SK-N-SH (cell line): Measurements from ENCODE around the gene RTN4. TPM values are rescaled to one million over a fixed set of nuclear protein-coding genes. Genes with fewer than 3 reads are reported as not detected.

Experiments used
- CTCF ChIA-PET: fragments of 300-600, 350-600 bp; formaldehyde crosslinking; extraction: SDS; loops from one replicate; lab custom pipeline; 2021; lab: Yijun Ruan, JAX
- POLR2A ChIA-PET: fragments of 350-600 bp; sonication (Branson Sonifier 250); formaldehyde crosslinking; extraction: SDS; loops from one replicate; lab custom pipeline; 2020; ENCODE audit warnings: antibody characterized with exemption, inconsistent platforms; lab: Yijun Ruan, JAX
- DNase-seq: peaks from one replicate; pipeline ENCODE4 v3.0.0; 2012
- H2AFZ ChIP-seq: fragments of 200-600 bp; sonication (generic); 2 replicates; pipeline ENCODE4 v1.8.1; 2016; ENCODE audit warnings: antibody characterized with exemption, mild to moderate bottlenecking, low read depth
- H3F3A ChIP-seq: fragments of 200-600 bp; sonication (generic); replicated peaks from 2 replicates; pipeline ENCODE3; 2016; ENCODE audit warnings: antibody characterized with exemption, mild to moderate bottlenecking; ENCODE audit not compliant: insufficient read depth
- H3K27ac ChIP-seq, 2 experiments: fragments of 200-500 bp in 1 of 2; fragments of 200-600 bp in 1 of 2; sonication (Bioruptor generic) in 1 of 2; sonication (generic), shearing (Covaris generic) in 1 of 2; 2 replicates each; pipeline versions ENCODE4 v1.5.1 to v1.6.1; 2014 to 2016; ENCODE audit warnings: low read depth in 2 of 2, inconsistent platforms in 1 of 2, low read length in 1 of 2, mild to moderate bottlenecking in 1 of 2, mixed read lengths in 1 of 2
- H3K27me3 ChIP-seq: fragments of 200-600 bp; sonication (generic), shearing (Covaris generic); 2 replicates; pipeline ENCODE4 v1.6.1; 2016; ENCODE audit warnings: mixed run types; ENCODE audit not compliant: insufficient read depth
- H3K36me3 ChIP-seq, 2 experiments: fragments of 200-500 bp in 1 of 2; fragments of 200-600 bp in 1 of 2; sonication (Bioruptor generic) in 1 of 2; sonication (generic) in 1 of 2; replicated peaks in 1 of 2; 2 replicates each; pipeline versions ENCODE3 to v1.5.1; 2014 to 2016; ENCODE audit warnings: low read length in 1 of 2, mild to moderate bottlenecking in 1 of 2; ENCODE audit not compliant: insufficient read depth in 2 of 2, control insufficient read depth in 1 of 2
- H3K4me1 ChIP-seq, 2 experiments: fragments of 200-500 bp in 1 of 2; fragments of 200-600 bp in 1 of 2; sonication (Bioruptor generic) in 1 of 2; sonication (generic), shearing (Covaris generic) in 1 of 2; 2 replicates each; pipeline versions ENCODE4 v1.5.1 to v1.6.1; 2014 to 2016; ENCODE audit warnings: low read depth in 1 of 2, low read length in 1 of 2, mixed run types in 1 of 2; ENCODE audit not compliant: insufficient read depth in 2 of 2, control insufficient read depth in 1 of 2
- H3K4me2 ChIP-seq: fragments of 200-600 bp; sonication (generic), shearing (Covaris generic); 2 replicates; pipeline ENCODE4 v1.6.1; 2017; ENCODE audit warnings: mixed run types
- H3K4me3 ChIP-seq, 2 experiments: fragments of 200-500 bp in 1 of 2; fragments of 200-600 bp in 1 of 2; sonication (Bioruptor generic) in 1 of 2; sonication (generic), shearing (Covaris generic) in 1 of 2; 2 replicates each; pipeline versions ENCODE4 v1.5.1 to v1.8.1; 2014 to 2016; ENCODE audit warnings: low read depth in 2 of 2, inconsistent platforms in 1 of 2, low read length in 1 of 2, mild to moderate bottlenecking in 1 of 2, mixed read lengths in 1 of 2, moderate library complexity in 1 of 2
- H3K79me2 ChIP-seq: fragments of 200-600 bp; sonication (generic); 2 replicates; pipeline ENCODE4 v1.8.1; 2017; ENCODE audit warnings: mild to moderate bottlenecking; ENCODE audit not compliant: insufficient read depth
- H3K9ac ChIP-seq: fragments of 200-600 bp; sonication (generic); 2 replicates; pipeline ENCODE4 v1.6.1; 2017; ENCODE audit warnings: mixed run types
- H3K9me2 ChIP-seq: fragments of 200-600 bp; sonication (generic); 2 replicates; pipeline ENCODE4 v1.6.1; 2017; ENCODE audit warnings: mixed run types
- H3K9me3 ChIP-seq: fragments of 200-600 bp; sonication (generic); 2 replicates; pipeline ENCODE4 v1.6.1; 2017; ENCODE audit warnings: mixed run types, mild to moderate bottlenecking, moderate library complexity
- H4K20me1 ChIP-seq: fragments of 200-600 bp; sonication (generic); 2 replicates; pipeline ENCODE4 v1.6.1; 2017; ENCODE audit warnings: mild to moderate bottlenecking, mixed run types; ENCODE audit not compliant: insufficient read depth
- CHD2 ChIP-seq: fragments of 150-350 bp; IDR thresholded peaks from 2 replicates; pipeline ENCODE4 v1.6.1; 2018; ENCODE audit warnings: low read length; ENCODE audit not compliant: partially characterized antibody
- EZH2phosphoT487 ChIP-seq: fragments of 200-600 bp; sonication (generic); IDR thresholded peaks from 2 replicates; pipeline ENCODE4 v1.6.1; 2017; ENCODE audit warnings: low read depth, mixed run types, mild to moderate bottlenecking, antibody characterized with exemption, moderate library complexity, borderline replicate concordance
- JUND ChIP-seq: IDR thresholded peaks from 2 replicates; pipeline ENCODE4 v1.4.0; 2012
- MXI1 ChIP-seq: IDR thresholded peaks from 2 replicates; pipeline ENCODE4 v1.6.1; 2012; ENCODE audit warnings: mild to moderate bottlenecking, low read depth, low read length, improper control_type of control experiment
- NFIC ChIP-seq: IDR thresholded peaks from 2 replicates; pipeline ENCODE4 v1.4.0; 2012; ENCODE audit warnings: borderline replicate concordance
- NRF1 ChIP-seq: IDR thresholded peaks from 2 replicates; pipeline ENCODE4 v1.6.1; 2012; ENCODE audit warnings: low read depth, mild to moderate bottlenecking, low read length
- SIN3A ChIP-seq: IDR thresholded peaks from 2 replicates; pipeline ENCODE4 v1.6.1; 2012; ENCODE audit warnings: low read depth, mild to moderate bottlenecking, low read length, moderate library complexity, borderline replicate concordance
- SMC3 ChIP-seq: IDR thresholded peaks from 2 replicates; pipeline ENCODE4 v1.6.1; 2012; ENCODE audit warnings: low read depth, low read length, improper control_type of control experiment
- YY1 ChIP-seq: IDR thresholded peaks from 2 replicates; pipeline ENCODE4 v1.4.0; 2012; ENCODE audit warnings: low read depth, mild to moderate bottlenecking
- WGBS: methylation state at CpG from one replicate; pipeline ENCODE4 v1.1.6; 2017; ENCODE audit warnings: low lambda C conversion rate; 5-methylcytosine and 5-hydroxymethylcytosine counted together
- polyA plus RNA-seq, 3 experiments: library from polyadenylated mRNA; depleted of rRNA; stranded (reverse); fragments of >200 nt; gene quantifications; 2 replicates each; pipeline ENCODE4 v1.2.3, GENCODE V29; 2012
- TF ChIP-seq, protein P1 (sequence below): fragments of 150-350 bp; IDR thresholded peaks from 2 replicates; pipeline ENCODE4 v1.6.1; 2017; ENCODE audit warnings: antibody characterized with exemption, low read length, low read depth, borderline replicate concordance
- TF ChIP-seq, protein P2 (sequence below): fragments of 150-350 bp; IDR thresholded peaks from 2 replicates; pipeline ENCODE4 v1.6.1; 2016; ENCODE audit warnings: mild to moderate bottlenecking, low read depth, low read length
- TF ChIP-seq, protein P3 (sequence below): IDR thresholded peaks from 2 replicates; pipeline ENCODE4 v1.4.0; 2012; ENCODE audit warnings: low read depth, borderline replicate concordance
- TF ChIP-seq, protein P4 (sequence below): IDR thresholded peaks from 2 replicates; pipeline ENCODE4 v1.6.1; 2012; ENCODE audit warnings: mild to moderate bottlenecking, low read depth, low read length, moderate library complexity

The RTN4 gene
- polyA plus RNA-seq, 1 of the 3 experiments (the other 2 are of a cell fraction): 315 TPM

DNA sequence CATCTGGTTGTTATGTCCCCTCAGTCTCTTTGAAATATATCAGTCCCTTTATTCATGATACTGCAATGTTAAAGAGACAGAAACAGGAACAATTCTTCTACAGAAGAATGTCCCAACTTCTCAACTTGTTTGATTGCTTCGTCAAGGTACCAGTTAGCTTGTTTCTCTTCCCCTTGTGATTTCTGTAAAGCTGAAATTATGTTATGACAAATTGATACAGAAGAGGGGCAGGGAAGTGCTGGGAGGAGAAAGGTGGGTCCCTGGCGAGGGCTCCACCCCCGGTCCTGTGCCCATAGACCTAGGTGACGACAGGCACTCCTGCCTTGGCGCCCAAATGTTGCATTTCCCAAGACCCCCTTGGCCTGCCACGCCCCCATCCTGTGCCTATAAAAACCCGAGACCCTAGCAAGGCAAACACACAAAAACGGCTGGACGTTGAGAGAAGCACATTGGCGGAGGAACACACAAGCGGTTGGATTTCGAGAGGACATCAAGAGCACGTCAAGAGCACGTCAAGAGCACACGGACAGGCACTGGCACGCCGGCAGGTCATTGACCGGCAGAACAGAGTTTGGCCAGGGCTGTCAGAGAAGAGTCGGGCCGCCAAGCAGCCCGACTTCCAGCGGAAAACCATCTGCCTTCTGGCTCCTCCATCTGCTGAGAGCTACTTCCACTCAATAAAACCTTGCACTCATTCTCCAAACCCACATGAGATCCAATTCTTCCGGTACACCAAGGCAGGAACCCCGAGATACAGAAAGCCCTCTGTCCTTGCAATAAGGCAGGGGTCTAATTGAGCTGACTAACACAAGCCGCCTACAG, 11.5 kb upstream of the RTN4 start:
- Histone ChIP-seq H3K9me2 (no peaks in the 10 kb centered on the region), H3K9ac (no peak overlapping the region), H2AFZ (no peak overlapping the region)
- no peak for DNase-seq
- TF ChIP-seq, protein P1, sequence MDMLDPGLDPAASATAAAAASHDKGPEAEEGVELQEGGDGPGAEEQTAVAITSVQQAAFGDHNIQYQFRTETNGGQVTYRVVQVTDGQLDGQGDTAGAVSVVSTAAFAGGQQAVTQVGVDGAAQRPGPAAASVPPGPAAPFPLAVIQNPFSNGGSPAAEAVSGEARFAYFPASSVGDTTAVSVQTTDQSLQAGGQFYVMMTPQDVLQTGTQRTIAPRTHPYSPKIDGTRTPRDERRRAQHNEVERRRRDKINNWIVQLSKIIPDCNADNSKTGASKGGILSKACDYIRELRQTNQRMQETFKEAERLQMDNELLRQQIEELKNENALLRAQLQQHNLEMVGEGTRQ: no peak
- TF ChIP-seq MXI1 (no peak), YY1 (no peak), SIN3A (no peak), NFIC (no peak), JUND (no peak), NRF1 (no peak), EZH2phosphoT487 (no peak), CHD2 (no peak), SMC3 (no peak)
- TF ChIP-seq, protein P2, sequence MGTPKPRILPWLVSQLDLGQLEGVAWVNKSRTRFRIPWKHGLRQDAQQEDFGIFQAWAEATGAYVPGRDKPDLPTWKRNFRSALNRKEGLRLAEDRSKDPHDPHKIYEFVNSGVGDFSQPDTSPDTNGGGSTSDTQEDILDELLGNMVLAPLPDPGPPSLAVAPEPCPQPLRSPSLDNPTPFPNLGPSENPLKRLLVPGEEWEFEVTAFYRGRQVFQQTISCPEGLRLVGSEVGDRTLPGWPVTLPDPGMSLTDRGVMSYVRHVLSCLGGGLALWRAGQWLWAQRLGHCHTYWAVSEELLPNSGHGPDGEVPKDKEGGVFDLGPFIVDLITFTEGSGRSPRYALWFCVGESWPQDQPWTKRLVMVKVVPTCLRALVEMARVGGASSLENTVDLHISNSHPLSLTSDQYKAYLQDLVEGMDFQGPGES: no peak
- TF ChIP-seq, protein P3, sequence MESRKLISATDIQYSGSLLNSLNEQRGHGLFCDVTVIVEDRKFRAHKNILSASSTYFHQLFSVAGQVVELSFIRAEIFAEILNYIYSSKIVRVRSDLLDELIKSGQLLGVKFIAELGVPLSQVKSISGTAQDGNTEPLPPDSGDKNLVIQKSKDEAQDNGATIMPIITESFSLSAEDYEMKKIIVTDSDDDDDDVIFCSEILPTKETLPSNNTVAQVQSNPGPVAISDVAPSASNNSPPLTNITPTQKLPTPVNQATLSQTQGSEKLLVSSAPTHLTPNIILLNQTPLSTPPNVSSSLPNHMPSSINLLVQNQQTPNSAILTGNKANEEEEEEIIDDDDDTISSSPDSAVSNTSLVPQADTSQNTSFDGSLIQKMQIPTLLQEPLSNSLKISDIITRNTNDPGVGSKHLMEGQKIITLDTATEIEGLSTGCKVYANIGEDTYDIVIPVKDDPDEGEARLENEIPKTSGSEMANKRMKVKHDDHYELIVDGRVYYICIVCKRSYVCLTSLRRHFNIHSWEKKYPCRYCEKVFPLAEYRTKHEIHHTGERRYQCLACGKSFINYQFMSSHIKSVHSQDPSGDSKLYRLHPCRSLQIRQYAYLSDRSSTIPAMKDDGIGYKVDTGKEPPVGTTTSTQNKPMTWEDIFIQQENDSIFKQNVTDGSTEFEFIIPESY: no peak
- TF ChIP-seq, protein P4, sequence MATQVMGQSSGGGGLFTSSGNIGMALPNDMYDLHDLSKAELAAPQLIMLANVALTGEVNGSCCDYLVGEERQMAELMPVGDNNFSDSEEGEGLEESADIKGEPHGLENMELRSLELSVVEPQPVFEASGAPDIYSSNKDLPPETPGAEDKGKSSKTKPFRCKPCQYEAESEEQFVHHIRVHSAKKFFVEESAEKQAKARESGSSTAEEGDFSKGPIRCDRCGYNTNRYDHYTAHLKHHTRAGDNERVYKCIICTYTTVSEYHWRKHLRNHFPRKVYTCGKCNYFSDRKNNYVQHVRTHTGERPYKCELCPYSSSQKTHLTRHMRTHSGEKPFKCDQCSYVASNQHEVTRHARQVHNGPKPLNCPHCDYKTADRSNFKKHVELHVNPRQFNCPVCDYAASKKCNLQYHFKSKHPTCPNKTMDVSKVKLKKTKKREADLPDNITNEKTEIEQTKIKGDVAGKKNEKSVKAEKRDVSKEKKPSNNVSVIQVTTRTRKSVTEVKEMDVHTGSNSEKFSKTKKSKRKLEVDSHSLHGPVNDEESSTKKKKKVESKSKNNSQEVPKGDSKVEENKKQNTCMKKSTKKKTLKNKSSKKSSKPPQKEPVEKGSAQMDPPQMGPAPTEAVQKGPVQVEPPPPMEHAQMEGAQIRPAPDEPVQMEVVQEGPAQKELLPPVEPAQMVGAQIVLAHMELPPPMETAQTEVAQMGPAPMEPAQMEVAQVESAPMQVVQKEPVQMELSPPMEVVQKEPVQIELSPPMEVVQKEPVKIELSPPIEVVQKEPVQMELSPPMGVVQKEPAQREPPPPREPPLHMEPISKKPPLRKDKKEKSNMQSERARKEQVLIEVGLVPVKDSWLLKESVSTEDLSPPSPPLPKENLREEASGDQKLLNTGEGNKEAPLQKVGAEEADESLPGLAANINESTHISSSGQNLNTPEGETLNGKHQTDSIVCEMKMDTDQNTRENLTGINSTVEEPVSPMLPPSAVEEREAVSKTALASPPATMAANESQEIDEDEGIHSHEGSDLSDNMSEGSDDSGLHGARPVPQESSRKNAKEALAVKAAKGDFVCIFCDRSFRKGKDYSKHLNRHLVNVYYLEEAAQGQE: no peak
- TF ChIP-seq, all 33 proteins: peak for 0
- no peaks in the 10 kb centered on the region for H3F3A ChIP-seq
- H3K4me3 ChIP-seq: no peak overlapping the region
- no peak overlapping the region for H3K27ac ChIP-seq
- H3K79me2 ChIP-seq: no peaks in the 10 kb centered on the region
- H4K20me1 ChIP-seq: no peaks in the 10 kb centered on the region
- H3K36me3 ChIP-seq: no peaks in the 10 kb centered on the region
- no peaks in the 10 kb centered on the region for H3K27me3 ChIP-seq
- H3K9me3 ChIP-seq: no peaks in the 10 kb centered on the region
- H3K4me2 ChIP-seq: no peak overlapping the region
- 88% methylated on average over 24 of the region's 25 CpGs for WGBS
- H3K4me1 ChIP-seq: no peaks in the 10 kb centered on the region
- ChIA-PET POLR2A (no interaction called here), CTCF (interaction anchor here (1.0 to 2.3 kb wide), 4 partner anchors 10 to 107 kb away, joined by 3 to 14 read pairs (median 4); partner anchors contain the start of gene RTN4)
